ENCODE data around the gene RPS26. TPM values are rescaled to one million over a fixed set of nuclear protein-coding genes. Genes with fewer than 3 reads are reported as not detected.

RPS26 gene
- total and polyA plus RNA-seq, 2 of the 13 experiments (the other 11 are each of a cell fraction or from before 2014, with no cell fraction given) = 150 to 421 TPM

DNA sequence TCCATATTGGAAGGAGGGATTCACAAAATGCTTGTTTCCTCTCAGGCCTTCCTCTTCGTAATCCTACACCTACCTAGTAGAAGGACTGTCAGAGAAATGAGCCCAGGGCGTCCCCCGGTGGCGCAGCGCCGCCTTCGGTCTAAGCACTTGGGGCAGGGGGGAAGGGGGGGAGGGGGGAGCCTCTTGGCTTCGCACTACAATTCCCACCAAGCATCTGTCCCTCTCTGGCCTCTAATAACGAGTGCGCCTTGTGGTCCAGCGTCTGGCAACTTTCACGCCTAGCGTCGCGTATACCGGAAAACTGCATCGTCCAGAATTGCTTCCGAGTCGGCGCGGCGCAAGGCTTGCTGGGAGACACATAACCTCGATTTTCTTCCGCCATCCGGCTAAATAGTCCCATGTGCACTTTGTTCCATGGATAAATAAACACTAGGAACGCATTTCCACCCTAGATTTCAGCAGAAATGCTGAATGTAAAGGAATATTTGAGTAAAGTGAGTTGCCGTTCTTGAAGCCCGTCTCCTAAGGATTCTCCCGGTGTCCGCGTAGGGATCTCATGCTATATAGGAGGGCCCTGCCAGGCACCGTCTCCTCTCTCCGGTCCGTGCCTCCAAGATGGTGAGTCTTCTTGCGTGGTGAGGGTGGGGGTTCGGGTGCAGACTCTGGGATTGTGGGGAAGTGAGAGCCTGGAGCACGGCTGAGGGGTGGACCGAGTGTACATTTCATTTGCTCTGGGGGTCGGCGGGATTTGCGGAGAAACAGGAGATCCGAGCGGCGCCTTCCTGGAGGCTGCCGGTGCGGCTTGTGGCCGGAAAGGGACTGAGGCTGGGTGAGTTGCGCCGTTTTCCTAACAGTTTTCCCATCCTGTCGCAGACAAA is at the start of gene RPS26 (continued):
- TF ChIP-seq, protein P1, sequence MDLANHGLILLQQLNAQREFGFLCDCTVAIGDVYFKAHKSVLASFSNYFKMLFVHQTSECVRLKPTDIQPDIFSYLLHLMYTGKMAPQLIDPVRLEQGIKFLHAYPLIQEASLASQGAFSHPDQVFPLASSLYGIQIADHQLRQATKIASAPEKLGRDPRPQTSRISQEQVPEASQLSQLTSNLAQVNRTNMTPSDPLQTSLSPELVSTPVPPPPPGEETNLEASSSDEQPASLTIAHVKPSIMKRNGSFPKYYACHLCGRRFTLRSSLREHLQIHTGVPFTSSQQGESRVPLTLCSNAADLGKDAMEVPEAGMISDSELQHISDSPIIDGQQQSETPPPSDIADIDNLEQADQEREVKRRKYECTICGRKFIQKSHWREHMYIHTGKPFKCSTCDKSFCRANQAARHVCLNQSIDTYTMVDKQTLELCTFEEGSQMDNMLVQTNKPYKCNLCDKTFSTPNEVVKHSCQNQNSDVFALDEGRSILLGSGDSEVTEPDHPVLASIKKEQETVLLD (CRISPR knock-in tag; IDR thresholded peaks at IDR 0.05; ENCODE audit: low read depth) = peak; percentile 58; the same call in 1 of the 2 replicates
- no peak for TF ChIP-seq ZNF292 (CRISPR knock-in tag; IDR thresholded peaks at IDR 0.05; ENCODE audit: borderline replicate concordance, low read depth)
- TF ChIP-seq MXD4 (CRISPR knock-in tag; IDR thresholded peaks at IDR 0.05) = peak; percentile 69
- TF ChIP-seq, protein P2, sequence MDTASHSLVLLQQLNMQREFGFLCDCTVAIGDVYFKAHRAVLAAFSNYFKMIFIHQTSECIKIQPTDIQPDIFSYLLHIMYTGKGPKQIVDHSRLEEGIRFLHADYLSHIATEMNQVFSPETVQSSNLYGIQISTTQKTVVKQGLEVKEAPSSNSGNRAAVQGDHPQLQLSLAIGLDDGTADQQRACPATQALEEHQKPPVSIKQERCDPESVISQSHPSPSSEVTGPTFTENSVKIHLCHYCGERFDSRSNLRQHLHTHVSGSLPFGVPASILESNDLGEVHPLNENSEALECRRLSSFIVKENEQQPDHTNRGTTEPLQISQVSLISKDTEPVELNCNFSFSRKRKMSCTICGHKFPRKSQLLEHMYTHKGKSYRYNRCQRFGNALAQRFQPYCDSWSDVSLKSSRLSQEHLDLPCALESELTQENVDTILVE (CRISPR knock-in tag; IDR thresholded peaks at IDR 0.05) = peak; percentile 97
- 0 out of 4 replicates have a peak, but pooled peaks of 1 of the 2 experiments have one; percentile 10 for TF ChIP-seq EP300 (IDR thresholded peaks at IDR 0.05; ENCODE audit: low read depth in 2 of 2, low read length in 2 of 2)
- TF ChIP-seq EP300 (CRISPR knock-in tag; IDR thresholded peaks at IDR 0.05; ENCODE audit: borderline replicate concordance) = peak; percentile 66
- peak; percentile 51; the same call in 1 of the 2 replicates for TF ChIP-seq SP5 (CRISPR knock-in tag; IDR thresholded peaks at IDR 0.05; ENCODE audit: borderline replicate concordance, low read depth)
- peak; percentile 82 for TF ChIP-seq ZNF501 (CRISPR knock-in tag; IDR thresholded peaks at IDR 0.05)
- peak; percentile 83; the same call in 1 of the 2 replicates for TF ChIP-seq MED13 (CRISPR knock-in tag; IDR thresholded peaks at IDR 0.05)
- peak; percentile 81 for TF ChIP-seq ZFX (CRISPR knock-in tag; IDR thresholded peaks at IDR 0.05; ENCODE audit: low read depth)
- TF ChIP-seq RNF2 (conservative IDR thresholded peaks at IDR 0.05; ENCODE audit: low read depth) = peak; percentile 68
- TF ChIP-seq, protein P3, sequence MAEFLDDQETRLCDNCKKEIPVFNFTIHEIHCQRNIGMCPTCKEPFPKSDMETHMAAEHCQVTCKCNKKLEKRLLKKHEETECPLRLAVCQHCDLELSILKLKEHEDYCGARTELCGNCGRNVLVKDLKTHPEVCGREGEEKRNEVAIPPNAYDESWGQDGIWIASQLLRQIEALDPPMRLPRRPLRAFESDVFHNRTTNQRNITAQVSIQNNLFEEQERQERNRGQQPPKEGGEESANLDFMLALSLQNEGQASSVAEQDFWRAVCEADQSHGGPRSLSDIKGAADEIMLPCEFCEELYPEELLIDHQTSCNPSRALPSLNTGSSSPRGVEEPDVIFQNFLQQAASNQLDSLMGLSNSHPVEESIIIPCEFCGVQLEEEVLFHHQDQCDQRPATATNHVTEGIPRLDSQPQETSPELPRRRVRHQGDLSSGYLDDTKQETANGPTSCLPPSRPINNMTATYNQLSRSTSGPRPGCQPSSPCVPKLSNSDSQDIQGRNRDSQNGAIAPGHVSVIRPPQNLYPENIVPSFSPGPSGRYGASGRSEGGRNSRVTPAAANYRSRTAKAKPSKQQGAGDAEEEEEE (CRISPR knock-in tag; IDR thresholded peaks at IDR 0.05; ENCODE audit: borderline replicate concordance) = peak; percentile 41; the same call in 1 of the 2 replicates
- TF ChIP-seq, protein P4, sequence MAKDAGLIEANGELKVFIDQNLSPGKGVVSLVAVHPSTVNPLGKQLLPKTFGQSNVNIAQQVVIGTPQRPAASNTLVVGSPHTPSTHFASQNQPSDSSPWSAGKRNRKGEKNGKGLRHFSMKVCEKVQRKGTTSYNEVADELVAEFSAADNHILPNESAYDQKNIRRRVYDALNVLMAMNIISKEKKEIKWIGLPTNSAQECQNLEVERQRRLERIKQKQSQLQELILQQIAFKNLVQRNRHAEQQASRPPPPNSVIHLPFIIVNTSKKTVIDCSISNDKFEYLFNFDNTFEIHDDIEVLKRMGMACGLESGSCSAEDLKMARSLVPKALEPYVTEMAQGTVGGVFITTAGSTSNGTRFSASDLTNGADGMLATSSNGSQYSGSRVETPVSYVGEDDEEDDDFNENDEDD (CRISPR knock-in tag; IDR thresholded peaks at IDR 0.05; ENCODE audit: borderline replicate concordance) = peak; percentile 84; the same call in 1 of the 2 replicates
- TF ChIP-seq ZNF629 (CRISPR knock-in tag; conservative IDR thresholded peaks at IDR 0.05) = peak; percentile 52
- peak; percentile 89 for TF ChIP-seq KLF6 (CRISPR knock-in tag; IDR thresholded peaks at IDR 0.05)
- peak; percentile 70; the same call in 1 of the 2 replicates for TF ChIP-seq TFDP2 (CRISPR knock-in tag; IDR thresholded peaks at IDR 0.05)
- no peak for TF ChIP-seq HNRNPH1 (optimal IDR thresholded peaks at IDR 0.05; ENCODE audit: low read depth, low read length)
- peak; percentile 97 for TF ChIP-seq ZNF124 (CRISPR knock-in tag; IDR thresholded peaks at IDR 0.05)
- peak; percentile 95 for TF ChIP-seq ZFP90 (CRISPR knock-in tag; IDR thresholded peaks at IDR 0.05; ENCODE audit: borderline replicate concordance)
- no peak for TF ChIP-seq ZNF577 (CRISPR knock-in tag; IDR thresholded peaks at IDR 0.05; ENCODE audit: borderline replicate concordance, low read depth)
